DND-41 (cell line): ENCODE measurements around the gene NR6A1.

Experiments used
- CTCF ChIP-seq: IDR thresholded peaks from 2 replicates; pipeline ENCODE4 v1.5.1; 2012; ENCODE audit warnings: borderline replicate concordance, low read length, moderate library complexity, mild to moderate bottlenecking; ENCODE audit not compliant: poor library complexity, severe bottlenecking; ENCODE audit errors: extremely low read depth
- EZH2 ChIP-seq: IDR thresholded peaks from 3 replicates; pipeline ENCODE4 v1.6.1; 2012; ENCODE audit warnings: borderline replicate concordance, low read depth, mild to moderate bottlenecking, moderate library complexity, low read length, inconsistent platforms; ENCODE audit not compliant: severe bottlenecking

- no peak for TF ChIP-seq CTCF
- no peak for TF ChIP-seq EZH2
These were observed 15.9 kb upstream of the NR6A1 start for GRCh38 chr9:124786881-124787573.
